HepG2 (cell line): ENCODE data around the gene GPC3.

Experiments
- ATF6 ChIP-seq: sonication (generic); formaldehyde crosslinking; conservative IDR thresholded peaks from 2 replicates; pipeline ENCODE4 v1.4.0; 2020; ENCODE audit warnings: missing genetic modification reagents
- GFI1 ChIP-seq: sonication (generic); formaldehyde crosslinking; IDR thresholded peaks from 2 replicates; pipeline ENCODE4 v1.5.0; 2020; ENCODE audit warnings: missing genetic modification reagents, mild to moderate bottlenecking, borderline replicate concordance
- MYC ChIP-seq: sonication (generic); formaldehyde crosslinking; IDR thresholded peaks from 2 replicates; pipeline ENCODE4 v1.9.0; 2021; ENCODE audit warnings: missing genetic modification reagents, borderline replicate concordance
- NFE2L2 ChIP-seq: fragments of 150-350 bp; IDR thresholded peaks from 2 replicates; pipeline ENCODE4 v1.6.1; 2014; ENCODE audit warnings: low read length
- POLR2AphosphoS5 ChIP-seq: IDR thresholded peaks from 2 replicates; pipeline ENCODE4 v1.6.1; 2012; ENCODE audit warnings: low read depth, low read length
- SMAD3 ChIP-seq: sonication (generic); formaldehyde crosslinking; IDR thresholded peaks from 2 replicates; pipeline ENCODE4 v1.4.0; 2020; ENCODE audit warnings: missing genetic modification reagents
- XRCC5 ChIP-seq: fragments of 200-400 bp; formaldehyde crosslinking; optimal IDR thresholded peaks from 2 replicates; pipeline ENCODE3; 2017; ENCODE audit warnings: mild to moderate bottlenecking, low read length
- ZSCAN20 ChIP-seq: sonication (generic); formaldehyde crosslinking; IDR thresholded peaks from 2 replicates; pipeline ENCODE4 v1.4.0; 2020; ENCODE audit warnings: missing genetic modification reagents, mild to moderate bottlenecking, borderline replicate concordance

GRCh38 chrX:133529578-133529977 is 455.8 kb downstream of the GPC3 start:
- TF ChIP-seq GFI1 (CRISPR knock-in tag) (no peak), MYC (no peak), NFE2L2 (no peak), POLR2AphosphoS5 (no peak; the same call in 1 of the 2 replicates), SMAD3 (CRISPR knock-in tag) (no peak), ATF6 (CRISPR knock-in tag) (no peak), ZSCAN20 (no peak), XRCC5 (no peak)
